K562 (cell line): ENCODE results near the gene SLC25A15. TPM values are rescaled to one million over a fixed set of nuclear protein-coding genes. Genes with fewer than 3 reads are reported as not detected.

Source experiments
- ARNT ChIP-seq, 2 experiments: fragments of 450-650 bp; IDR thresholded peaks; 2 replicates each; pipeline ENCODE4 v1.6.1; 2016; ENCODE audit warnings: mild to moderate bottlenecking in 1 of 2
- ATF7 ChIP-seq: fragments of 450-650 bp; IDR thresholded peaks from 2 replicates; pipeline ENCODE4 v1.7.1; 2014; ENCODE audit warnings: mild to moderate bottlenecking, moderate library complexity
- E2F6 ChIP-seq, 2 experiments: IDR thresholded peaks; 2 replicates each; pipeline ENCODE4 v1.6.1; 2011; ENCODE audit warnings: borderline replicate concordance in 1 of 2, control low read depth in 1 of 2, low read depth in 1 of 2, low read length in 1 of 2, mild to moderate bottlenecking in 1 of 2, mixed read lengths in 1 of 2, moderate library complexity in 1 of 2; ENCODE audit not compliant: insufficient read depth in 1 of 2, insufficient read length in 1 of 2, poor library complexity in 1 of 2, severe bottlenecking in 1 of 2; ENCODE audit errors: extremely low read depth in 1 of 2
- FOS ChIP-seq: IDR thresholded peaks from 3 replicates; pipeline ENCODE4 v1.6.1; 2011; ENCODE audit not compliant: insufficient read length; ENCODE audit errors: extremely low read depth
- FOXP4 ChIP-seq: sonication (generic); formaldehyde crosslinking; IDR thresholded peaks from 2 replicates; pipeline ENCODE4 v1.8.0; 2022; ENCODE audit warnings: mild to moderate bottlenecking, missing genetic modification reagents, borderline replicate concordance
- KLF16 ChIP-seq: IDR thresholded peaks from 2 replicates; pipeline ENCODE4 v1.6.1; 2016; ENCODE audit warnings: antibody characterized with exemption
- LEF1 ChIP-seq: fragments of 450-650 bp; IDR thresholded peaks from 2 replicates; pipeline ENCODE4 v1.6.1; 2016; ENCODE audit warnings: mild to moderate bottlenecking
- MITF ChIP-seq: IDR thresholded peaks from 2 replicates; pipeline ENCODE4 v1.6.1; 2014; ENCODE audit warnings: antibody characterized with exemption
- NR4A1 ChIP-seq, 2 experiments: fragments of 250-450 bp in 1 of 2; fragments of 450-650 bp in 1 of 2; sonication (Bioruptor Pico) in 1 of 2; IDR thresholded peaks; 2 replicates each; pipeline versions ENCODE4 v1.4.0 to v1.6.1; 2016 to 2020; ENCODE audit warnings: mild to moderate bottlenecking in 2 of 2, missing compliant biosample characterization in 1 of 2, missing genetic modification characterization in 1 of 2, moderate library complexity in 1 of 2
- RNF219 ChIP-seq: fragments of 250-450 bp; sonication (Bioruptor Pico); IDR thresholded peaks from 2 replicates; pipeline ENCODE4 v1.5.0; 2022; ENCODE audit warnings: mild to moderate bottlenecking
- SAFB ChIP-seq: fragments of 200-400 bp; formaldehyde crosslinking; IDR thresholded peaks from 2 replicates; pipeline ENCODE4 v1.6.1; 2017; ENCODE audit warnings: low read depth, low read length, borderline replicate concordance
- SREBF1 ChIP-seq: fragments of 150-350 bp; IDR thresholded peaks from 2 replicates; pipeline ENCODE4 v1.6.1; 2014; ENCODE audit warnings: antibody characterized with exemption, low read depth, low read length, borderline replicate concordance
- TEAD1 ChIP-seq, 2 experiments: fragments of 450-650 bp in 1 of 2; sonication (generic) in 1 of 2; formaldehyde crosslinking; IDR thresholded peaks; 2 replicates each; pipeline versions ENCODE4 v1.4.0 to v1.8.0; 2020 to 2022; ENCODE audit warnings: mild to moderate bottlenecking in 2 of 2, missing genetic modification reagents in 1 of 2
- XRCC5 ChIP-seq: fragments of 200-400 bp; formaldehyde crosslinking; IDR thresholded peaks from 2 replicates; pipeline ENCODE4 v1.6.1; 2017; ENCODE audit warnings: low read depth, mild to moderate bottlenecking, low read length
- ZBTB1 ChIP-seq: sonication (generic); formaldehyde crosslinking; IDR thresholded peaks from 2 replicates; pipeline ENCODE4 v1.8.1; 2023; ENCODE audit warnings: missing genetic modification reagents, low read depth, mild to moderate bottlenecking, borderline replicate concordance
- ZBTB9 ChIP-seq: fragments of 450-650 bp; formaldehyde crosslinking; IDR thresholded peaks from 2 replicates; pipeline ENCODE4 v1.4.0; 2020; ENCODE audit warnings: mild to moderate bottlenecking, moderate library complexity
- ZFX ChIP-seq: sonication (generic); formaldehyde crosslinking; IDR thresholded peaks from 2 replicates; pipeline ENCODE4 v1.8.0; 2022; ENCODE audit warnings: mild to moderate bottlenecking, missing genetic modification reagents, moderate library complexity
- ZKSCAN3 ChIP-seq: fragments of 250-450 bp; sonication (Bioruptor Pico); IDR thresholded peaks from 2 replicates; pipeline ENCODE4 v1.4.0; 2020
- ZNF707 ChIP-seq: fragments of 250-450 bp; sonication (Bioruptor Pico); conservative IDR thresholded peaks from 2 replicates; pipeline ENCODE4 v1.8.0; 2022; ENCODE audit warnings: inconsistent platforms, mild to moderate bottlenecking, moderate library complexity
- polyA plus RNA-seq, 8 experiments: library from polyadenylated mRNA; depleted of rRNA in 4 of 8; stranded (reverse) in 5 of 8; unstranded in 3 of 8; fragments of >200 nt; fragmentation: Nextera tagmentation in 2 of 8; fragmentation: Illumina TruSeq in 1 of 8; extraction: Ambion mirVana in 2 of 8; extraction: Trizol in 1 of 8; gene quantifications; 2 replicates each; pipeline versions ENCODE4 v1.2.1 to v1.2.3, GENCODE V29; 2011 to 2014; ENCODE audit warnings: inconsistent platforms in 1 of 8, missing spikeins in 1 of 8
- total RNA-seq, 7 experiments: library from RNA; depleted of rRNA in 6 of 7; stranded (reverse); fragments of >200 nt in 6 of 7; fragmentation: Illumina TruSeq in 2 of 7; extraction: Trizol in 2 of 7; gene quantifications; 2 replicates each; pipeline versions ENCODE4 v1.2.1 to v1.2.3, GENCODE V29; 2011 to 2021; ENCODE audit warnings: low replicate concordance in 1 of 7

SLC25A15 gene
- total and polyA plus RNA-seq, 9 of the 15 experiments (the other 6 are each of a cell fraction or from before 2014, with no cell fraction given): 3.5 to 30.5 (median 20.3) TPM

- TF ChIP-seq RNF219 (CRISPR knock-in tag) (no peak), SAFB (no peak), SREBF1 (0 out of 2 replicates have a peak, but pooled peaks have one; percentile 48), FOXP4 (CRISPR knock-in tag) (no peak), NR4A1 (CRISPR knock-in tag; IDR thresholded peaks at IDR 0.05) (0 out of 2 replicates have a peak, but pooled peaks have one; percentile 31), NR4A1 (tag; IDR thresholded peaks at IDR 0.05) (no peak), FOS (peak; percentile 9), KLF16 (no peak), XRCC5 (peak; percentile 95), ARNT (IDR thresholded peaks at IDR 0.05) (no peak), ZBTB9 (0 out of 2 replicates have a peak, but pooled peaks have one; percentile 27), TEAD1 (CRISPR knock-in tag; IDR thresholded peaks at IDR 0.05) (0 out of 4 replicates have a peak, but pooled peaks of 1 of the 2 experiments have one; percentile 25), ATF7 (peak; percentile 61; the same call in 1 of the 2 replicates), ZKSCAN3 (CRISPR knock-in tag) (no peak), ZFX (CRISPR knock-in tag) (peak; percentile 60), MITF (no peak), ZNF707 (CRISPR knock-in tag) (no peak), ZBTB1 (CRISPR knock-in tag) (no peak), E2F6 (IDR thresholded peaks at IDR 0.05; ENCODE audit: borderline replicate concordance in 1 of 2, extremely low read depth in 1 of 2, insufficient read depth in 1 of 2, insufficient read length in 1 of 2, low read depth in 1 of 2, low read length in 1 of 2, poor library complexity in 1 of 2, severe bottlenecking in 1 of 2) (peak; percentile 50 to 56), LEF1 (no peak)
Measured at GRCh38 chr13:40770934-40771618, 18.3 kb upstream of the SLC25A15 start, which contains the start of gene MRPS31 (continued).
